GM12864 (cell line): Measurements from ENCODE around the gene CFAP410.
"Not testable (repeated sequence)": the region's sequence is repeated elsewhere in the genome, so short reads cannot be mapped to it uniquely, and the experiment has no call there.

Source experiments
- DNase-seq: peaks from one replicate; pipeline ENCODE4 v3.0.0-alpha.2; 2011; ENCODE audit warnings: low read depth
- H3K4me3 ChIP-seq: 2 replicates; pipeline ENCODE4 v1.5.1; 2011; ENCODE audit warnings: mild to moderate bottlenecking, low read depth, low read length, control low read depth
- CTCF ChIP-seq: IDR thresholded peaks from 2 replicates; pipeline ENCODE4 v1.5.1; 2011; ENCODE audit warnings: low read depth, mild to moderate bottlenecking, moderate library complexity, low read length, control low read depth, inconsistent platforms; ENCODE audit errors: missing control alignments

Gene CFAP410

GRCh38 chr21:44306936-44307704 is 32.1 kb downstream of the CFAP410 start:
- no peak for TF ChIP-seq CTCF
- H3K4me3 ChIP-seq = no peak overlapping the region
- DNase-seq = no peak

GRCh38 chr21:44305691-44306090 is 33.5 kb downstream of the CFAP410 start:
- DNase-seq = no peak
- TF ChIP-seq CTCF = no peak
- no peak overlapping the region for H3K4me3 ChIP-seq

GRCh38 chr21:44304877-44305293 is 34.3 kb downstream of the CFAP410 start:
- DNase-seq = no peak
- H3K4me3 ChIP-seq = no peak overlapping the region

GRCh38 chr21:44304011-44304616 is 35.1 kb downstream of the CFAP410 start:
- TF ChIP-seq CTCF = no peak
- DNase-seq = no peak
- no peak overlapping the region for H3K4me3 ChIP-seq

More at GRCh38 chr21:44304877-44305293, 34.3 kb downstream of the CFAP410 start:
- TF ChIP-seq CTCF = peak; percentile 74

GRCh38 chr21:44303490-44303981 is 35.7 kb downstream of the CFAP410 start:
- TF ChIP-seq CTCF = no peak
- no peak overlapping the region for H3K4me3 ChIP-seq
- DNase-seq = no peak

GRCh38 chr21:44302573-44303401 is 36.4 kb downstream of the CFAP410 start:
- peak; percentile 25 for TF ChIP-seq CTCF
- not testable (repeated sequence) for DNase-seq
- H3K4me3 ChIP-seq = peak overlapping the region; percentile 7
